WTC11 (cell line): ENCODE data around the gene LIFR.

ENCODE experiments used
- CTCF ChIP-seq: fragments of 200-600 bp; IDR thresholded peaks from 2 replicates; pipeline ENCODE4 v1.8.0; 2022; ENCODE audit warnings: antibody characterized with exemption
- E2F1 ChIP-seq: sonication (generic); formaldehyde crosslinking; IDR thresholded peaks from 2 replicates; pipeline ENCODE4 v1.8.0; 2022; ENCODE audit warnings: mild to moderate bottlenecking, missing genetic modification reagents
- E2F4 ChIP-seq: sonication (generic); formaldehyde crosslinking; IDR thresholded peaks from 2 replicates; pipeline ENCODE4 v1.8.1; 2022; ENCODE audit warnings: low read depth, mild to moderate bottlenecking, moderate library complexity, missing genetic modification reagents, borderline replicate concordance
- EMX1 ChIP-seq: fragments of 250-450 bp; sonication (Bioruptor Pico); IDR thresholded peaks from 2 replicates; pipeline ENCODE4 v1.8.0; 2021; ENCODE audit warnings: mild to moderate bottlenecking
- FOXJ3 ChIP-seq: sonication (generic); formaldehyde crosslinking; IDR thresholded peaks from 2 replicates; pipeline ENCODE4 v1.9.0; 2021; ENCODE audit warnings: missing genetic modification reagents, mild to moderate bottlenecking, borderline replicate concordance
- NR3C1 ChIP-seq: sonication (generic); formaldehyde crosslinking; conservative IDR thresholded peaks from 2 replicates; pipeline ENCODE4 v1.8.1; 2023; ENCODE audit warnings: low read depth, mild to moderate bottlenecking, missing genetic modification reagents
- STAT6 ChIP-seq: sonication (generic); formaldehyde crosslinking; conservative IDR thresholded peaks from 2 replicates; pipeline ENCODE4 v1.8.1; 2023; ENCODE audit warnings: mild to moderate bottlenecking, low read depth, missing genetic modification reagents, moderate library complexity
- USF2 ChIP-seq: sonication (generic); formaldehyde crosslinking; IDR thresholded peaks from 2 replicates; pipeline ENCODE4 v1.8.1; 2023; ENCODE audit warnings: mild to moderate bottlenecking, missing genetic modification reagents, moderate library complexity
- ZNF232 ChIP-seq: sonication (generic); formaldehyde crosslinking; IDR thresholded peaks from 2 replicates; pipeline ENCODE4 v1.8.0; 2022; ENCODE audit warnings: mild to moderate bottlenecking, missing genetic modification reagents
- ZNF281 ChIP-seq: sonication (generic); formaldehyde crosslinking; IDR thresholded peaks from 2 replicates; pipeline ENCODE4 v1.8.0; 2023; ENCODE audit warnings: mild to moderate bottlenecking, missing genetic modification reagents

GRCh38 chr5:38557308-38557710 is 863 bp upstream of the LIFR start:
- TF ChIP-seq USF2 (CRISPR knock-in tag) = no peak
- no peak for TF ChIP-seq STAT6 (CRISPR knock-in tag)
- no peak for TF ChIP-seq CTCF
- no peak for TF ChIP-seq EMX1 (CRISPR knock-in tag)
- no peak for TF ChIP-seq NR3C1 (CRISPR knock-in tag)
- TF ChIP-seq E2F4 (CRISPR knock-in tag) = no peak
- TF ChIP-seq E2F1 (CRISPR knock-in tag) = no peak
- no peak for TF ChIP-seq ZNF232 (CRISPR knock-in tag)
- no peak for TF ChIP-seq ZNF281 (CRISPR knock-in tag)
- TF ChIP-seq FOXJ3 = no peak
